Keratinocyte (primary cell): ENCODE results near the gene PABPN1L. TPM values are rescaled to one million over a fixed set of nuclear protein-coding genes. Genes with fewer than 3 reads are reported as not detected.

Experiments
- DNase-seq: peaks from one replicate; pipeline ENCODE4 v3.0.0-alpha.2; 2011; ENCODE audit warnings: low read depth, missing footprints, low spot score
- FAIRE-seq: peaks from 2 replicates; lab custom pipeline; 2011; peaks lifted over from hg19 to GRCh38; lab: Jason Lieb, UNC
- H2AFZ ChIP-seq: 2 replicates; pipeline ENCODE4 v1.6.0; 2012; ENCODE audit warnings: low read length, control low read depth, inconsistent platforms; ENCODE audit not compliant: control insufficient read depth
- H3K27ac ChIP-seq: 2 replicates; pipeline ENCODE4 v1.5.1; 2011; ENCODE audit warnings: low read length; ENCODE audit not compliant: control insufficient read depth, insufficient read depth
- H3K27me3 ChIP-seq: 3 replicates; pipeline ENCODE4 v1.6.0; 2011; ENCODE audit warnings: low read length; ENCODE audit not compliant: control insufficient read depth, insufficient read depth; ENCODE audit errors: extremely low read depth
- H3K36me3 ChIP-seq, 2 experiments: 2 replicates in 1 of 2; 3 replicates in 1 of 2; pipeline ENCODE4 v1.5.1; 2011; ENCODE audit warnings: low read length in 2 of 2, mild to moderate bottlenecking in 1 of 2; ENCODE audit not compliant: control insufficient read depth in 2 of 2, insufficient read depth in 2 of 2; ENCODE audit errors: extremely low read depth in 1 of 2
- H3K4me1 ChIP-seq: 3 replicates; pipeline ENCODE4 v1.5.1; 2011; ENCODE audit warnings: low read length; ENCODE audit not compliant: control insufficient read depth, insufficient read depth; ENCODE audit errors: extremely low read depth
- H3K4me2 ChIP-seq: 3 replicates; pipeline ENCODE4 v1.6.0; 2011; ENCODE audit warnings: low read depth, low read length; ENCODE audit not compliant: control insufficient read depth, insufficient read depth; ENCODE audit errors: extremely low read depth
- H3K4me3 ChIP-seq, 3 experiments: fragments of 200-600 bp in 1 of 3; sonication (generic) in 1 of 3; 2 replicates in 2 of 3; 3 replicates in 1 of 3; pipeline ENCODE4 v1.5.1; 2011 to 2016; ENCODE audit warnings: low read length in 3 of 3, mild to moderate bottlenecking in 3 of 3, control low read depth in 2 of 3, inconsistent platforms in 1 of 3, low read depth in 1 of 3, mixed read lengths in 1 of 3, mixed run types in 1 of 3, moderate library complexity in 1 of 3; ENCODE audit not compliant: control insufficient read depth in 2 of 3, insufficient read depth in 2 of 3; ENCODE audit errors: extremely low read depth in 1 of 3
- H3K79me2 ChIP-seq: 2 replicates; pipeline ENCODE4 v1.6.0; 2012; ENCODE audit warnings: low read length; ENCODE audit not compliant: control insufficient read depth, insufficient read depth
- H3K9ac ChIP-seq: 3 replicates; pipeline ENCODE4 v1.6.0; 2011; ENCODE audit warnings: low read length; ENCODE audit not compliant: control insufficient read depth, insufficient read depth; ENCODE audit errors: extremely low read depth
- H3K9me1 ChIP-seq: 3 replicates; pipeline ENCODE4 v1.6.0; 2011; ENCODE audit warnings: low read length; ENCODE audit not compliant: control insufficient read depth, insufficient read depth; ENCODE audit errors: extremely low read depth
- H3K9me3 ChIP-seq: 2 replicates; pipeline ENCODE4 v1.5.1; 2012; ENCODE audit warnings: low read depth, low read length; ENCODE audit not compliant: control insufficient read depth
- H4K20me1 ChIP-seq: 3 replicates; pipeline ENCODE4 v1.6.0; 2011; ENCODE audit warnings: low read length; ENCODE audit not compliant: control insufficient read depth, insufficient read depth; ENCODE audit errors: extremely low read depth
- CTCF ChIP-seq, 3 experiments: IDR thresholded peaks in 1 of 3; conservative IDR thresholded peaks in 1 of 3; optimal IDR thresholded peaks in 1 of 3; 2 replicates in 2 of 3; 3 replicates in 1 of 3; pipeline versions ENCODE3 to v1.5.1; 2011; ENCODE audit warnings: low read length in 3 of 3, mild to moderate bottlenecking in 3 of 3, moderate library complexity in 2 of 3, control low read depth in 1 of 3, inconsistent platforms in 1 of 3; ENCODE audit not compliant: insufficient read depth in 2 of 3; ENCODE audit errors: extremely low read depth in 1 of 3
- EZH2 ChIP-seq: IDR thresholded peaks from one replicate; pipeline ENCODE4 v1.6.1; 2012; ENCODE audit warnings: inconsistent platforms, mild to moderate bottlenecking, low read length, moderate library complexity
- dilution Hi-C: fragments of 300-500 bp; cut with MboI; formaldehyde crosslinking; loops from one replicate; pipeline ENCODE4 v1.7.0; 2020; ENCODE audit warnings: low sequenced_read_pairs; ENCODE audit not compliant: extremely low pct_ligation_motif_present
- polyA plus RNA-seq, 5 experiments: library from polyadenylated mRNA; depleted of rRNA in 3 of 5; stranded (reverse) in 3 of 5; stranded (forward) in 1 of 5; unstranded in 1 of 5; fragments of >200 nt; gene quantifications; 1 replicate in 1 of 5; 2 replicates in 3 of 5; 3 replicates in 1 of 5; pipeline versions ENCODE4 v1.2.1 to v1.2.3, GENCODE V29; 2011 to 2012; ENCODE audit warnings: missing spikeins in 2 of 5, low read depth in 1 of 5, low replicate concordance in 1 of 5

The PABPN1L gene
- polyA plus RNA-seq, 1 donor (not counting 4 experiments of a cell fraction or from before 2014, with no cell fraction given), result not detected

- Histone ChIP-seq H3K9ac (no peak overlapping the region), H3K4me2 (no peak overlapping the region), H3K4me3 (no peak overlapping the region), H4K20me1 (no peaks in the 10 kb centered on the region), H3K9me1 (no peaks in the 10 kb centered on the region), H3K27me3 (peaks cover 25% of the 10 kb centered on the region), H3K79me2 (no peaks in the 10 kb centered on the region), H2AFZ (no peak overlapping the region), H3K4me1 (peaks cover 4% of the 10 kb centered on the region), H3K36me3 (no peaks in the 10 kb centered on the region), H3K9me3 (no peaks in the 10 kb centered on the region), H3K27ac (no peak overlapping the region)
- no peak for DNase-seq
- no peak for FAIRE-seq
- dilution Hi-C loops, result no loop called here
- TF ChIP-seq EZH2 (no peak), CTCF (optimal IDR thresholded peaks at IDR 0.05 in 1 of 3, IDR thresholded peaks at IDR 0.05 in 1 of 3, conservative IDR thresholded peaks at IDR 0.05 in 1 of 3; ENCODE audit: extremely low read depth in 1 of 3, insufficient read depth in 2 of 3, low read length in 3 of 3) (no peak)
Measured at GRCh38 chr16:88886845-88887521, 20.5 kb upstream of the PABPN1L start.

- dilution Hi-C loops, result no loop called here
- H3K79me2 ChIP-seq, result no peaks in the 10 kb centered on the region
- H3K27ac ChIP-seq, result no peak overlapping the region
- no peak overlapping the region for H3K4me2 ChIP-seq
- TF ChIP-seq EZH2, result no peak
- TF ChIP-seq CTCF (optimal IDR thresholded peaks at IDR 0.05 in 1 of 3, IDR thresholded peaks at IDR 0.05 in 1 of 3, conservative IDR thresholded peaks at IDR 0.05 in 1 of 3; ENCODE audit: extremely low read depth in 1 of 3, insufficient read depth in 2 of 3, low read length in 3 of 3), result no peak
- no peak overlapping the region for H2AFZ ChIP-seq
- no peak for DNase-seq
- no peak overlapping the region for H3K4me3 ChIP-seq
- H3K4me1 ChIP-seq, result peaks cover 9% of the 10 kb centered on the region
- H4K20me1 ChIP-seq, result no peaks in the 10 kb centered on the region
- FAIRE-seq, result no peak
- H3K9me3 ChIP-seq, result no peaks in the 10 kb centered on the region
- H3K27me3 ChIP-seq, result peaks cover 30% of the 10 kb centered on the region
- H3K36me3 ChIP-seq, result no peaks in the 10 kb centered on the region
- H3K9me1 ChIP-seq, result no peaks in the 10 kb centered on the region
- no peak overlapping the region for H3K9ac ChIP-seq
Measured at GRCh38 chr16:88886420-88886844, 20.0 kb upstream of the PABPN1L start.
